ENCODE data around the gene TNF. TPM values are rescaled to one million over a fixed set of nuclear protein-coding genes. Genes with fewer than 3 reads are reported as not detected.

The TNF gene
- total RNA-seq, 1 donor from 2014 or later, result 0.60 TPM

- Mint-ChIP-seq H3K36me3 (peaks cover 57% of the 10 kb centered on the region), H3K4me1 (peaks cover 12% of the 10 kb centered on the region), H3K27ac (no peak overlapping the region), H3K9me3 (no peaks in the 10 kb centered on the region), H3K4me3 (no peak overlapping the region), H3K27me3 (ENCODE audit: low read depth) (no peaks in the 10 kb centered on the region)
- no peak for DNase-seq (ENCODE audit: low spot score in 2 of 2, unreplicated experiment in 2 of 2)
- TF ChIP-seq CTCF (IDR thresholded peaks at IDR 0.05; ENCODE audit: unreplicated experiment), result no peak
Observed at GRCh38 chr6:31534011-31534410, 41.4 kb upstream of the TNF start.

- H3K36me3 Mint-ChIP-seq, result peaks cover 63% of the 10 kb centered on the region
- peaks cover 17% of the 10 kb centered on the region for H3K4me1 Mint-ChIP-seq
- no peak overlapping the region for H3K4me3 Mint-ChIP-seq
- DNase-seq (ENCODE audit: low spot score in 2 of 2, unreplicated experiment in 2 of 2), result no peak
- no peak for TF ChIP-seq CTCF (IDR thresholded peaks at IDR 0.05; ENCODE audit: unreplicated experiment)
- H3K9me3 Mint-ChIP-seq, result no peaks in the 10 kb centered on the region
- no peak overlapping the region for H3K27ac Mint-ChIP-seq
- no peaks in the 10 kb centered on the region for H3K27me3 Mint-ChIP-seq (ENCODE audit: low read depth)
Observed at GRCh38 chr6:31534521-31535040, 40.8 kb upstream of the TNF start.

GRCh38 chr6:31535538-31536324, 39.6 kb upstream of the TNF start:
- H3K27me3 Mint-ChIP-seq (ENCODE audit: low read depth), result no peaks in the 10 kb centered on the region
- TF ChIP-seq CTCF (IDR thresholded peaks at IDR 0.05; ENCODE audit: unreplicated experiment), result no peak
- no peak overlapping the region for H3K27ac Mint-ChIP-seq
- no peak overlapping the region for H3K4me3 Mint-ChIP-seq
- peaks cover 27% of the 10 kb centered on the region for H3K4me1 Mint-ChIP-seq
- DNase-seq (ENCODE audit: low spot score in 2 of 2, unreplicated experiment in 2 of 2), result no peak
- no peaks in the 10 kb centered on the region for H3K9me3 Mint-ChIP-seq
- H3K36me3 Mint-ChIP-seq, result peaks cover 64% of the 10 kb centered on the region

GRCh38 chr6:31538805-31539400, 36.5 kb upstream of the TNF start:
- Mint-ChIP-seq H3K4me3 (peak overlapping the region; percentile 99), H3K27ac (peak overlapping the region; percentile 64), H3K27me3 (ENCODE audit: low read depth) (no peaks in the 10 kb centered on the region), H3K36me3 (peaks cover 46% of the 10 kb centered on the region), H3K9me3 (no peaks in the 10 kb centered on the region), H3K4me1 (peaks cover 41% of the 10 kb centered on the region)
- TF ChIP-seq CTCF (IDR thresholded peaks at IDR 0.05; ENCODE audit: unreplicated experiment), result no peak
- no peak for DNase-seq (ENCODE audit: low spot score in 2 of 2, unreplicated experiment in 2 of 2)

GRCh38 chr6:31540640-31541039, 34.7 kb upstream of the TNF start:
- H3K9me3 Mint-ChIP-seq, result no peaks in the 10 kb centered on the region
- DNase-seq (ENCODE audit: low spot score in 2 of 2, unreplicated experiment in 2 of 2), result no peak
- H3K36me3 Mint-ChIP-seq, result peaks cover 36% of the 10 kb centered on the region
- H3K27me3 Mint-ChIP-seq (ENCODE audit: low read depth), result no peaks in the 10 kb centered on the region
- peaks cover 41% of the 10 kb centered on the region for H3K4me1 Mint-ChIP-seq
- peak overlapping the region; percentile 99 for H3K4me3 Mint-ChIP-seq
- TF ChIP-seq CTCF (IDR thresholded peaks at IDR 0.05; ENCODE audit: unreplicated experiment), result no peak
- H3K27ac Mint-ChIP-seq, result peak overlapping the region; percentile 93

Measured in mesothelial cell of epicardium (in vitro differentiated cells).